LNCaP clone FGC (cell line): ENCODE data around the gene ZNF579.

Experiments used
- DNase-seq: peaks from one replicate; pipeline ENCODE4 v3.0.0-alpha.2; 2011; ENCODE audit warnings: low read depth
- H3K4me3 ChIP-seq: 2 replicates; pipeline ENCODE4 v1.5.1; 2011; ENCODE audit warnings: mild to moderate bottlenecking, low read depth, low read length, control low read depth
- CTCF ChIP-seq: IDR thresholded peaks from 2 replicates; pipeline ENCODE4 v1.5.1; 2012; ENCODE audit warnings: mild to moderate bottlenecking; ENCODE audit not compliant: control insufficient read depth, insufficient read depth; ENCODE audit errors: extremely low read depth

ZNF579 gene

GRCh38 chr19:55594996-55595545 lies 14.4 kb upstream of the ZNF579 start:
- DNase-seq = no peak
- TF ChIP-seq CTCF = no peak
- no peak overlapping the region for H3K4me3 ChIP-seq

GRCh38 chr19:55593096-55593772 lies 12.6 kb upstream of the ZNF579 start:
- no peak for DNase-seq
- TF ChIP-seq CTCF = no peak
- H3K4me3 ChIP-seq = no peak overlapping the region

- H3K4me3 ChIP-seq = no peak overlapping the region
- TF ChIP-seq CTCF = no peak
- no peak for DNase-seq
Measured at GRCh38 chr19:55592391-55593090, 11.9 kb upstream of the ZNF579 start.

GRCh38 chr19:55591555-55591954 lies 10.9 kb upstream of the ZNF579 start:
- H3K4me3 ChIP-seq = no peak overlapping the region
- no peak for DNase-seq
- no peak for TF ChIP-seq CTCF

- no peak for DNase-seq
Measured at GRCh38 chr19:55590617-55591016, 10.0 kb upstream of the ZNF579 start.

GRCh38 chr19:55590109-55590508 lies 9.5 kb upstream of the ZNF579 start:
- DNase-seq = no peak
- H3K4me3 ChIP-seq = no peak overlapping the region
- no peak for TF ChIP-seq CTCF

More at GRCh38 chr19:55590617-55591016, 10.0 kb upstream of the ZNF579 start:
- no peak for TF ChIP-seq CTCF
- no peak overlapping the region for H3K4me3 ChIP-seq
